Measurements from ENCODE around the gene TGFBR3. TPM values are rescaled to one million over a fixed set of nuclear protein-coding genes. Genes with fewer than 3 reads are reported as not detected.
A peak's percentile ranks its signal among the peaks of the same experiment; 100 is the strongest.

TGFBR3 gene
- total RNA-seq, 2 experiments from 2014 or later = 3.2 to 3.3 TPM

- Mint-ChIP-seq H3K36me3 (ENCODE audit: low read depth) (peaks cover 15% of the 10 kb centered on the region), H3K9me3 (no peaks in the 10 kb centered on the region), H3K27me3 (ENCODE audit: low read depth) (no peaks in the 10 kb centered on the region), H3K4me3 (no peak overlapping the region), H3K4me1 (ENCODE audit: low read depth) (peaks cover 13% of the 10 kb centered on the region), H3K27ac (no peak overlapping the region)
- no peak for DNase-seq
- intact Hi-C loops (cut with micrococcal nuclease) = no loop called here
- CTCF ChIA-PET = no interaction called here
These were observed 182.9 kb downstream of the TGFBR3 start for GRCh38 chr1:91703095-91703494.

GRCh38 chr1:91701472-91701869 is 184.5 kb downstream of the TGFBR3 start:
- Mint-ChIP-seq H3K27ac (no peak overlapping the region), H3K9me3 (no peaks in the 10 kb centered on the region), H3K4me3 (no peak overlapping the region), H3K36me3 (ENCODE audit: low read depth) (peaks cover 10% of the 10 kb centered on the region), H3K27me3 (ENCODE audit: low read depth) (no peaks in the 10 kb centered on the region), H3K4me1 (ENCODE audit: low read depth) (peaks cover 28% of the 10 kb centered on the region)
- intact Hi-C loops (cut with micrococcal nuclease) = no loop called here
- no peak for DNase-seq
- CTCF ChIA-PET = interaction anchor here (1.0 kb wide), 1 partner anchor 10 kb away, joined by 3 read pairs; no protein-coding TSS in a partner anchor

- intact Hi-C loops (cut with micrococcal nuclease) = no loop called here
- no peaks in the 10 kb centered on the region for H3K9me3 Mint-ChIP-seq
- CTCF ChIA-PET = interaction anchor here (1.0 kb wide), 1 partner anchor 10 kb away, joined by 3 read pairs; no protein-coding TSS in a partner anchor
- H3K27me3 Mint-ChIP-seq (ENCODE audit: low read depth) = no peaks in the 10 kb centered on the region
- no peak for DNase-seq
- peaks cover 28% of the 10 kb centered on the region for H3K4me1 Mint-ChIP-seq (ENCODE audit: low read depth)
- peaks cover 10% of the 10 kb centered on the region for H3K36me3 Mint-ChIP-seq (ENCODE audit: low read depth)
- no peak overlapping the region for H3K27ac Mint-ChIP-seq
- H3K4me3 Mint-ChIP-seq = no peak overlapping the region
These were observed 185.0 kb downstream of the TGFBR3 start for GRCh38 chr1:91700771-91701471.

GRCh38 chr1:91700332-91700731 is 185.6 kb downstream of the TGFBR3 start:
- H3K9me3 Mint-ChIP-seq = no peaks in the 10 kb centered on the region
- intact Hi-C loops (cut with micrococcal nuclease) = no loop called here
- H3K27me3 Mint-ChIP-seq (ENCODE audit: low read depth) = no peaks in the 10 kb centered on the region
- CTCF ChIA-PET = no interaction called here
- no peak for DNase-seq
- H3K4me3 Mint-ChIP-seq = no peak overlapping the region
- peaks cover 13% of the 10 kb centered on the region for H3K36me3 Mint-ChIP-seq (ENCODE audit: low read depth)
- no peak overlapping the region for H3K27ac Mint-ChIP-seq
- H3K4me1 Mint-ChIP-seq (ENCODE audit: low read depth) = peaks cover 28% of the 10 kb centered on the region

GRCh38 chr1:91699339-91699974 is 186.5 kb downstream of the TGFBR3 start:
- Mint-ChIP-seq H3K36me3 (ENCODE audit: low read depth) (peaks cover 15% of the 10 kb centered on the region), H3K27me3 (ENCODE audit: low read depth) (no peaks in the 10 kb centered on the region), H3K4me1 (ENCODE audit: low read depth) (peaks cover 28% of the 10 kb centered on the region), H3K9me3 (no peaks in the 10 kb centered on the region), H3K27ac (no peak overlapping the region), H3K4me3 (no peak overlapping the region)
- CTCF ChIA-PET = interaction anchor here (1.0 kb wide), 1 partner anchor 15 kb away, joined by 3 read pairs; no protein-coding TSS in a partner anchor
- intact Hi-C loops (cut with micrococcal nuclease) = no loop called here
- DNase-seq = no peak

- peaks cover 14% of the 10 kb centered on the region for H3K36me3 Mint-ChIP-seq (ENCODE audit: low read depth)
- intact Hi-C loops (cut with micrococcal nuclease) = loop anchor here (1.0 kb wide), 3 partner anchors 15 to 56 kb away; no protein-coding TSS in a partner anchor
- peak overlapping the region; percentile 30 for H3K4me3 Mint-ChIP-seq
- H3K9me3 Mint-ChIP-seq = no peaks in the 10 kb centered on the region
- no peak for DNase-seq
- H3K27ac Mint-ChIP-seq = peak overlapping the region; percentile 51
- no peaks in the 10 kb centered on the region for H3K27me3 Mint-ChIP-seq (ENCODE audit: low read depth)
- CTCF ChIA-PET = no interaction called here
- peaks cover 28% of the 10 kb centered on the region for H3K4me1 Mint-ChIP-seq (ENCODE audit: low read depth)
These were observed 188.1 kb downstream of the TGFBR3 start for GRCh38 chr1:91697861-91698260.

- H3K4me1 Mint-ChIP-seq (ENCODE audit: low read depth) = peaks cover 28% of the 10 kb centered on the region
- intact Hi-C loops (cut with micrococcal nuclease) = loop anchor here (1.0 kb wide), 3 partner anchors 16 to 57 kb away; no protein-coding TSS in a partner anchor
- peak; percentile 77 for DNase-seq
- no peaks in the 10 kb centered on the region for H3K9me3 Mint-ChIP-seq
- peaks cover 17% of the 10 kb centered on the region for H3K36me3 Mint-ChIP-seq (ENCODE audit: low read depth)
- no peaks in the 10 kb centered on the region for H3K27me3 Mint-ChIP-seq (ENCODE audit: low read depth)
- H3K4me3 Mint-ChIP-seq = peak overlapping the region; percentile 30
- H3K27ac Mint-ChIP-seq = peak overlapping the region; percentile 51
- CTCF ChIA-PET = no interaction called here
These were observed 188.5 kb downstream of the TGFBR3 start for GRCh38 chr1:91697416-91697815.

GRCh38 chr1:91696321-91696720 is 189.6 kb downstream of the TGFBR3 start:
- no peak overlapping the region for H3K4me3 Mint-ChIP-seq
- intact Hi-C loops (cut with micrococcal nuclease) = no loop called here
- H3K36me3 Mint-ChIP-seq (ENCODE audit: low read depth) = peaks cover 13% of the 10 kb centered on the region
- H3K27ac Mint-ChIP-seq = no peak overlapping the region
- DNase-seq = no peak
- CTCF ChIA-PET = no interaction called here
- no peaks in the 10 kb centered on the region for H3K9me3 Mint-ChIP-seq
- H3K27me3 Mint-ChIP-seq (ENCODE audit: low read depth) = no peaks in the 10 kb centered on the region
- H3K4me1 Mint-ChIP-seq (ENCODE audit: low read depth) = peaks cover 28% of the 10 kb centered on the region

- DNase-seq = no peak
- Mint-ChIP-seq H3K4me1 (ENCODE audit: low read depth) (peaks cover 18% of the 10 kb centered on the region), H3K9me3 (no peaks in the 10 kb centered on the region), H3K4me3 (no peak overlapping the region), H3K27me3 (ENCODE audit: low read depth) (no peaks in the 10 kb centered on the region), H3K36me3 (ENCODE audit: low read depth) (peaks cover 16% of the 10 kb centered on the region), H3K27ac (no peak overlapping the region)
- CTCF ChIA-PET = interaction anchor here (1.6 kb wide), 1 partner anchor 9 kb away, joined by 5 read pairs; no protein-coding TSS in a partner anchor
- intact Hi-C loops (cut with micrococcal nuclease) = no loop called here
These were observed 192.4 kb downstream of the TGFBR3 start for GRCh38 chr1:91693557-91693956.

GRCh38 chr1:91691525-91691924 is 194.4 kb downstream of the TGFBR3 start:
- no peaks in the 10 kb centered on the region for H3K9me3 Mint-ChIP-seq
- H3K27ac Mint-ChIP-seq = no peak overlapping the region
- no peak for DNase-seq
- intact Hi-C loops (cut with micrococcal nuclease) = no loop called here
- CTCF ChIA-PET = interaction anchor here (1.3 kb wide), 1 partner anchor 21 kb away, joined by 3 read pairs; no protein-coding TSS in a partner anchor
- H3K27me3 Mint-ChIP-seq (ENCODE audit: low read depth) = no peaks in the 10 kb centered on the region
- no peak overlapping the region for H3K4me3 Mint-ChIP-seq
- H3K36me3 Mint-ChIP-seq (ENCODE audit: low read depth) = peaks cover 16% of the 10 kb centered on the region
- H3K4me1 Mint-ChIP-seq (ENCODE audit: low read depth) = no peaks in the 10 kb centered on the region

- H3K9me3 Mint-ChIP-seq = no peaks in the 10 kb centered on the region
- CTCF ChIA-PET = interaction anchor here (0.6 kb wide), 1 partner anchor 212 kb away, joined by 3 read pairs; no protein-coding TSS in a partner anchor
- no peak overlapping the region for H3K27ac Mint-ChIP-seq
- peaks cover 12% of the 10 kb centered on the region for H3K36me3 Mint-ChIP-seq (ENCODE audit: low read depth)
- peaks cover 9% of the 10 kb centered on the region for H3K4me1 Mint-ChIP-seq (ENCODE audit: low read depth)
- no peaks in the 10 kb centered on the region for H3K27me3 Mint-ChIP-seq (ENCODE audit: low read depth)
- intact Hi-C loops (cut with micrococcal nuclease) = no loop called here
- H3K4me3 Mint-ChIP-seq = no peak overlapping the region
- DNase-seq = no peak
These were observed 196.1 kb downstream of the TGFBR3 start for GRCh38 chr1:91689641-91690481.

- intact Hi-C loops (cut with micrococcal nuclease) = no loop called here
- H3K4me1 Mint-ChIP-seq (ENCODE audit: low read depth) = peaks cover 20% of the 10 kb centered on the region
- H3K27me3 Mint-ChIP-seq (ENCODE audit: low read depth) = no peaks in the 10 kb centered on the region
- H3K27ac Mint-ChIP-seq = no peak overlapping the region
- H3K4me3 Mint-ChIP-seq = no peak overlapping the region
- no peak for DNase-seq
- CTCF ChIA-PET = no interaction called here
- H3K36me3 Mint-ChIP-seq (ENCODE audit: low read depth) = peaks cover 5% of the 10 kb centered on the region
- H3K9me3 Mint-ChIP-seq = no peaks in the 10 kb centered on the region
These were observed 198.5 kb downstream of the TGFBR3 start for GRCh38 chr1:91687452-91687851.

Measured in activated naive CD4-positive, alpha-beta T cell treated with anti-CD3 and anti-CD28 coated beads for 36 hours (primary cell).